NCI-H82 (cell line): ENCODE data around the gene KDM8.
"Not testable (repeated sequence)": the region's sequence is repeated elsewhere in the genome, so short reads cannot be mapped to it uniquely, and the experiment has no call there.

Source experiments
- DNase-seq: peaks from one replicate; lab custom pipeline; 2025; lab: John Stamatoyannopoulos, UW

KDM8 gene

GRCh38 chr16:27244363-27244755, 41.0 kb downstream of the KDM8 start:
- DNase-seq = no peak

- no peak for DNase-seq
These were observed 42.2 kb downstream of the KDM8 start for GRCh38 chr16:27245276-27246172.

- no peak for DNase-seq
These were observed 43.1 kb downstream of the KDM8 start for GRCh38 chr16:27246439-27246838.

- not testable (repeated sequence) for DNase-seq
These were observed 43.8 kb downstream of the KDM8 start for GRCh38 chr16:27247076-27247475.

- no peak for DNase-seq
These were observed 44.7 kb downstream of the KDM8 start for GRCh38 chr16:27248036-27248435.

GRCh38 chr16:27248886-27249285, 45.6 kb downstream of the KDM8 start:
- not testable (repeated sequence) for DNase-seq

GRCh38 chr16:27251541-27252205, 48.3 kb downstream of the KDM8 start:
- no peak for DNase-seq

GRCh38 chr16:27252206-27252585, 48.9 kb downstream of the KDM8 start:
- no peak for DNase-seq

- no peak for DNase-seq
These were observed 50.2 kb downstream of the KDM8 start for GRCh38 chr16:27253526-27253930.

- DNase-seq = no peak
These were observed 51.0 kb downstream of the KDM8 start for GRCh38 chr16:27254262-27254811.

- no peak for DNase-seq
These were observed 53.5 kb downstream of the KDM8 start for GRCh38 chr16:27256861-27257260.

- no peak for DNase-seq
These were observed 53.9 kb downstream of the KDM8 start for GRCh38 chr16:27257271-27257670.

- DNase-seq = no peak
These were observed 55.0 kb downstream of the KDM8 start for GRCh38 chr16:27258241-27258734.

GRCh38 chr16:27259710-27260109, 56.4 kb downstream of the KDM8 start:
- no peak for DNase-seq

- DNase-seq = not testable (repeated sequence)
These were observed 59.6 kb downstream of the KDM8 start for GRCh38 chr16:27262904-27263423.

- DNase-seq = no peak
These were observed 60.8 kb downstream of the KDM8 start for GRCh38 chr16:27264151-27264550.

- DNase-seq = no peak
These were observed 62.7 kb downstream of the KDM8 start for GRCh38 chr16:27265982-27266381.

- DNase-seq = no peak
These were observed 63.8 kb downstream of the KDM8 start for GRCh38 chr16:27267037-27267677.

GRCh38 chr16:27268376-27269299, 65.3 kb downstream of the KDM8 start, which contains the start of gene NSMCE1:
NSMCE1 (minus strand) TSS chr16:27268772; CDS start chr16:27257570, 11,202 bp downstream.
- DNase-seq = peak; percentile 96

GRCh38 chr16:27269300-27270150, 66.2 kb downstream of the KDM8 start:
- no peak for DNase-seq
